Heart left ventricle (tissue), 11 donors: ENCODE measurements around the gene RNF175. TPM values are rescaled to one million over a fixed set of nuclear protein-coding genes. Genes with fewer than 3 reads are reported as not detected.

Source experiments
- polyA plus RNA-seq, 2 donors: library from polyadenylated mRNA; stranded (reverse); fragments of 200-250 nt; gene quantifications; one replicate each; pipeline ENCODE4 v1.2.3, GENCODE V29; 2013
- total RNA-seq, 9 donors: library from RNA; depleted of rRNA in 2 of 9; stranded (reverse); fragments of >200 nt in 2 of 9; fragmentation: NEBNext Ultra II Directional in 3 of 9; extraction: Animal tissue kit (Norgen Biotek cat#: 25700) in 3 of 9; gene quantifications; one replicate each; pipeline versions ENCODE4 v1.1.0 to v1.2.4, GENCODE V29; 2016 to 2023
- donor health status: ischemic (EF 13 %, LVEDD 7.1; RV severe dilation, severe dysfunction).
- donor health status: healthy with polysubstance abuse.
- donor health status: DM: no; HTN: yes; CAD: no.
- donor health status: DM: no; HTN: no; CAD: no.
- donor health status: ischemic (EF 25% LVEDD 5.7; RV mildly dilated, moderate dysfunction).
- donor health status: healthy.
- donor health status: DM: yes; HTN: yes; CAD: no.
- donor health status: PGD.
- donor health status: nonischemic (EF 23%, LVEDD 6.1; RV moderate dilation, normal function).

RNF175 gene
- total and polyA plus RNA-seq, 11 donors = 0.16 to 1.1 (median 0.55) TPM; not detected in 1

Other genes with a start within 250 kb of the RNF175 start
- gene TLR2, start 75.7 kb downstream of the RNF175 start, total RNA-seq = 10 to 100 TPM in 2 of 9 donors, 1 to 10 TPM in 7; 1.2 to 47.8 (median 5.1) TPM
- gene TLR2, start 75.7 kb downstream of the RNF175 start, polyA plus RNA-seq = 1 to 10 TPM; 1.6 to 3.2 TPM
- gene SFRP2, start 29.1 kb upstream of the RNF175 start, total RNA-seq = 10 to 100 TPM in 1 of 9 donors, 1 to 10 TPM in 1, under 1 TPM in 5, not detected in 2; 0.16 to 18.8 (median 0.37) TPM
- gene SFRP2, start 29.1 kb upstream of the RNF175 start, polyA plus RNA-seq = 1 to 10 TPM in 1 of 2 donors, under 1 TPM in 1; 0.06 to 1.1 TPM